GM21717 (cell line): Measurements from ENCODE around the gene CAPS2.
A peak's percentile ranks its signal among the peaks of the same experiment; 100 is the strongest.

Source experiments
- ATAC-seq: cut with Tn5 transposase; IDR thresholded peaks from one replicate; pipeline ENCODE4 v1.9.1; 2021; ENCODE audit warnings: mild to moderate bottlenecking, moderate library complexity; ENCODE audit not compliant: unreplicated experiment

Gene CAPS2

GRCh38 chr12:75329918-75330826, at the start of gene CAPS2:
Gene CAPS2 (minus strand): TSS chr12:75330324. CDS start chr12:75326498, 3,826 bp downstream.
- peak; percentile 93 for ATAC-seq

GRCh38 chr12:75378354-75378753, 48.2 kb upstream of the CAPS2 start:
- ATAC-seq, result no peak

DNA sequence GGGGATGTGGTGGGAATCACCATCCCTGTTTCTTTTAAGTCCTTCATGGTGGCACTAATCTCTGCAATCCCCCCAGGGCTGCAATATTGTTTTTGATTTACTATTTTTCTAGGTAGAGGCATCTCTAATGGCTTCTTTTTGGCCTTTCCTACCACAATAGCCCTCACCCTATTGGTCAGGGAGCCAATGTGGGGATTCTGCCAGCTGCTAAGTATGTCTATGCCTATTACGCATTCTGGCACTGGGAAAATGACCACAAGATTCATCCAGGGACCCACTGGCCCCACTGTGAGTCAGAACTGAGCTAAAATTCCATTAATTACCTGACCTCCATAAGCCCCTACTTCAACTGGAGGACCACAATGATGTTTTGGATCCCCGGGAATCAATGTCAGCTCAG, 44.8 kb upstream of the CAPS2 start:
- no peak for ATAC-seq

- peak; percentile 70 for ATAC-seq
Measured at GRCh38 chr12:75366629-75367028, 36.5 kb upstream of the CAPS2 start.

- no peak for ATAC-seq
Measured at GRCh38 chr12:75364919-75365318, 34.8 kb upstream of the CAPS2 start.

- ATAC-seq, result no peak
Measured at GRCh38 chr12:75361408-75361807, 31.3 kb upstream of the CAPS2 start.

DNA sequence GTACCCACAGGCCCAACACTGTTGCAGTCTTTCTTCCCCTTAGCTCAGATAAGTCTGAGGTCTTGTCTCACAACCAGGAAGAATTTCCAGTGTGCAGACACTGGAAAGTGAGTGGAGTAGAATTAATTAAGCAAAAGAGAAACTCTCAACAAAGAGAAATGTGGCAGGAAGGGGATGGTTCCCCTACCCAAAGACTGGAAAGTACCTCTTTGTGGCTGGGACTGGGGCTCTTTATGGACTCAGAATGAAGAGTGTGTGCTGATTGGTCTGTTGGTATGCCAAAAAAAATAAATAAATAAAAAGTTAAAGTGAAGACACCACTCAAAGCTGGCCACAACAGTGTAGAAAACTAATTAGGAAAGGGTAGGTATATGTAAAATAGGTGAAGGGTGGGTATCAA, 30.8 kb upstream of the CAPS2 start:
- ATAC-seq, result peak; percentile 52

DNA sequence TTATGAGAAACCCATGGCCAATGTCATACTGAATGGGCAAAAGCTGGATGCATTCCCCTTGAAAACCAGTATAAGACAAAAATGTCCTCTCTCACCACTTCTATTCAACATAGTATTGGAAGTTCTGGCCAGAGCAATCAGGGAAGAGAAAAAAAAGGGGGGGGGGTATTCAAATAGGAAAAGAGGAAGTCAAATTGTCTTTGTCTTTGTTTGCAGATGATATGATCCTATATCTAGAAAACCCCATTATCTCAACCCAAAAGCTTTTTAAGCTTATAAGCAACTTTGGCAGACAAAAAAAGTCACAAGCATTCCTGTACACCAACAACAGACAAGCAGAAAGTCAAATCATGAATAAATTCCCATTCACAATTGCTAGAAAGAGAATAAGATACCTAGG, 23.9 kb upstream of the CAPS2 start:
- ATAC-seq, result no peak

GRCh38 chr12:75350413-75350812, 20.3 kb upstream of the CAPS2 start:
- no peak for ATAC-seq

DNA sequence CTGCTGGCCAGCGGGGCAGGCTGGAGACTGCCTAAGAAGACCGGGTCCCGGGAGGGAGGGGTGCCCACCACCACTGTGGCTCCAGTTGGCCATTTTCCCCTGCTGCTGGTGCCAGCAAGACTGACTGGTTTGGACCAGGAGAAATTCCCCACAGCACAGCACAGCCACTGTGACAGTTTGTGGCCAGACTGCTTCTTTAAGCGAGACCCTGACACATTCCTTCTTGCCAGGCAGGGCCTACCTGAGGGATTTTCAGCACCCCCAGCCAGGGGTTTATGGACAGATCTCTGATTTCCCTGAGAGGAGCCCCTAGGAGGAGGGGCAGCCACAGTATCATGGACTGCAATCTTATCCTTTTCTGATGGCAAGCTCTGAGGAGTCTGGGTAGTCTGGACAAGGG, 19.8 kb upstream of the CAPS2 start:
- no peak for ATAC-seq

- peak; percentile 50 for ATAC-seq
Measured at GRCh38 chr12:75346215-75346614, 16.1 kb upstream of the CAPS2 start.

DNA sequence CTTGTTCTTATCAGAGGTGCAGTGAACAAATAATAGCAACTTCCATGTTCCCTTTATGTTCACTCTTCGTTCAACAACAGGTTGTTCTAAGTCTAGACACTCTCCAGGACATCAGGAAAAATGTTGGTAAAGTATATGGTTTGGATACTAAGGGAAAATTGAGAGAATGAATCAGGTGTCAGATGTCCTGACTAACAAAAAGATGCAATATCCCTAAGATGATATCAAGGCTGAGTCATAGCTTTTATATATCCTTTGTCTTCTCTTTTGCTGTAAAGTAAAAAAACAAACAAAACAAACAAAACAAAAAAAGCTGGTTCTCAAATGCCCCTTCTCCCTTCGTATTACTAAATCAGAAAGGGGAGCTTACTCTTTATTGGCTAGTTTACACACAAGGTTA, 15.4 kb upstream of the CAPS2 start:
- ATAC-seq, result no peak

DNA sequence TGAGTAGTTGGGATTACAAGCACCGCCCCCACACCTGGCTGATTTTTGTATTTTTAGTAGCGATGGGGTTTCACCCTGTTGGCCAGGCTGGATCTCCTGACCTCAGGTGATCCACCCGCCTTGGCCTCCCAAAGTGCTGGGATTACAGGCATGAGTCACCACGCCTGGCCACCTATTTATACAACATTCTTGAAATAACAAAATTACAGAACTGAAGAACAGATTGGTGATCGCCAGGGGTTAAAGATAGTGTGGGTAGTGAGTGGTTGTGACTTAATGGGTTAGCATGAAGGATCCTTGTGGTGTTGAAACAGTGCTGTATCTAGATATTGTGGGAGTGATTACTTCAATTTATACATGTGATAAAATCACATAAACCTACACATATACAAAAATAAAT, 11.7 kb upstream of the CAPS2 start:
- ATAC-seq, result no peak

DNA sequence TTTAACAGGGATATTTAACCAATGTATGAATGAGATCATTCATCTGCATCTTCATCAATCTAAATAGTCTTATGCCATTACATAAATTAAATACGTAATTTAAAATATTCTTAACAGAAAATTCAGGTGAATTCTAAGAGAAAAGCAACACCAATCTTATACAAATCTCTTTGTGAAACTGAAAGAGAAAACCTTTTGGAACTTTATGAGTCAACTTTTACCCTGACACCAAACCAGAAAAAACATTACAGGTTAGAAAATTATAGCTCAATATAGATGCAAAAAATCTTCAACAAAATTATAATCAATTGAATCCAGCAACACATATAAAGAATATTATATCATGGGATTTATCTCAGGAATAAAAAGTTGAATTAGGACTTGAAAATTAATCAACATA, 7.8 kb upstream of the CAPS2 start:
- ATAC-seq, result peak; percentile 72

GRCh38 chr12:75334384-75335030, 4.4 kb upstream of the CAPS2 start, which contains the start of gene GLIPR1L1:
Gene GLIPR1L1 (plus strand): TSS chr12:75334670. CDS start chr12:75334729, 59 bp downstream.
- ATAC-seq, result peak; percentile 73

GRCh38 chr12:75327642-75328041, 2.5 kb downstream of the CAPS2 start:
- no peak for ATAC-seq

GRCh38 chr12:75323663-75324062, 6.5 kb downstream of the CAPS2 start:
- no peak for ATAC-seq

- ATAC-seq, result no peak
Measured at GRCh38 chr12:75322464-75322863, 7.7 kb downstream of the CAPS2 start.

- no peak for ATAC-seq
Measured at GRCh38 chr12:75317784-75318183, 12.3 kb downstream of the CAPS2 start.

- ATAC-seq, result no peak
Measured at GRCh38 chr12:75315518-75315917, 14.6 kb downstream of the CAPS2 start.

GRCh38 chr12:75311369-75311768, 18.8 kb downstream of the CAPS2 start:
- ATAC-seq, result no peak

DNA sequence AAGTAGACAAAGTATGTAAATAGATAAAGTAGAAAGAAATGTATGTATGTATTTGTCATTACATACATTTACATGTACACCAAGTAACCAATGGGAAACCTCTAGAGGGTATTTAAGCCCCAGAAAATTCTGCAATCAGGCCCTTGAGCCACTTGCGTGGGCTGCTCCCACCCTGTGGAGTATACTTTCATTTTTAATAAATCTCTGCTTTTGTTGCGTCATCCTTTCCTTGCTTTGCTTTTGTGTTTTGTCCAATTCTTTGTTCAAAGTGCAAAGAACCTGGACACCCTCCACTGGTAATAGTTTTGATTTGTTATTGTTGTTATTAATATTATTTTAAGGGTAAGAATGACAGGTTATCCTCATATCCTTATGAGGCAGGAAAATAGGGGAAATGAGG, 21.8 kb downstream of the CAPS2 start:
- ATAC-seq, result no peak
